ENCODE data around the gene XRCC5. TPM values are rescaled to one million over a fixed set of nuclear protein-coding genes. Genes with fewer than 3 reads are reported as not detected.

The XRCC5 gene
- total RNA-seq, 1 experiment from 2014 or later, result 534 TPM

- CTCF ChIA-PET, result interaction anchor here (0.6 kb wide), 1 partner anchor 169 kb away, joined by 4 read pairs; no protein-coding TSS in a partner anchor
- Histone ChIP-seq H3K4me3 (ENCODE audit: low read depth, low read length, poor library complexity, severe bottlenecking) (no peak overlapping the region), H3K36me3 (ENCODE audit: insufficient read depth, low read length, poor library complexity, severe bottlenecking) (peaks cover 88% of the 10 kb centered on the region), H3K4me1 (ENCODE audit: insufficient read depth, low read length, poor library complexity, severe bottlenecking) (peaks cover 1% of the 10 kb centered on the region), H3K27ac (ENCODE audit: low read depth, low read length, poor library complexity, severe bottlenecking) (no peak overlapping the region), H3K9me3 (ENCODE audit: low read depth, low read length, poor library complexity, severe bottlenecking) (no peaks in the 10 kb centered on the region), H3K27me3 (replicated peaks; ENCODE audit: insufficient read depth, low read depth, low read length, poor library complexity) (no peaks in the 10 kb centered on the region)
- TF ChIP-seq EZH2 (IDR thresholded peaks at IDR 0.05; ENCODE audit: borderline replicate concordance, low read depth, low read length, poor library complexity, severe bottlenecking) (no peak), CTCF (conservative IDR thresholded peaks at IDR 0.05; ENCODE audit: low read depth, low read length) (no peak)
- DNase-seq (ENCODE audit: low spot score), result no peak
- intact Hi-C loops (cut with micrococcal nuclease; ENCODE audit: unreplicated experiment), result no loop called here
- BruUV-seq (replicated peaks), result no TSS peak
- POLR2A ChIA-PET (ENCODE audit: low non-redundant PET), result no interaction called here
These were observed 85.4 kb downstream of the XRCC5 start for GRCh38 chr2:216194561-216194960.

GRCh38 chr2:216195565-216196029 is 86.4 kb downstream of the XRCC5 start:
- H3K27ac ChIP-seq (ENCODE audit: low read depth, low read length, poor library complexity, severe bottlenecking), result no peak overlapping the region
- POLR2A ChIA-PET (ENCODE audit: low non-redundant PET), result no interaction called here
- intact Hi-C loops (cut with micrococcal nuclease; ENCODE audit: unreplicated experiment), result no loop called here

GRCh38 chr2:216201692-216202306 is 92.7 kb downstream of the XRCC5 start:
- Histone ChIP-seq H3K27ac (ENCODE audit: low read depth, low read length, poor library complexity, severe bottlenecking) (no peak overlapping the region), H3K4me3 (ENCODE audit: low read depth, low read length, poor library complexity, severe bottlenecking) (no peak overlapping the region), H3K27me3 (replicated peaks; ENCODE audit: insufficient read depth, low read depth, low read length, poor library complexity) (no peaks in the 10 kb centered on the region), H3K9me3 (ENCODE audit: low read depth, low read length, poor library complexity, severe bottlenecking) (no peaks in the 10 kb centered on the region), H3K36me3 (ENCODE audit: insufficient read depth, low read length, poor library complexity, severe bottlenecking) (peaks cover 92% of the 10 kb centered on the region), H3K4me1 (ENCODE audit: insufficient read depth, low read length, poor library complexity, severe bottlenecking) (no peaks in the 10 kb centered on the region)
- no peak for TF ChIP-seq CTCF (conservative IDR thresholded peaks at IDR 0.05; ENCODE audit: low read depth, low read length)
- TF ChIP-seq EZH2 (IDR thresholded peaks at IDR 0.05; ENCODE audit: borderline replicate concordance, low read depth, low read length, poor library complexity, severe bottlenecking), result no peak
- CTCF ChIA-PET, result no interaction called here
- DNase-seq (ENCODE audit: low spot score), result no peak
- intact Hi-C loops (cut with micrococcal nuclease; ENCODE audit: unreplicated experiment), result no loop called here
- BruUV-seq (replicated peaks), result no TSS peak
- POLR2A ChIA-PET (ENCODE audit: low non-redundant PET), result no interaction called here

More at GRCh38 chr2:216195565-216196029, 86.4 kb downstream of the XRCC5 start:
- peak; percentile 15 for DNase-seq (ENCODE audit: low spot score)
- H3K9me3 ChIP-seq (ENCODE audit: low read depth, low read length, poor library complexity, severe bottlenecking), result no peaks in the 10 kb centered on the region
- CTCF ChIA-PET, result no interaction called here
- no TSS peak for BruUV-seq (replicated peaks)
- no peak for TF ChIP-seq EZH2 (IDR thresholded peaks at IDR 0.05; ENCODE audit: borderline replicate concordance, low read depth, low read length, poor library complexity, severe bottlenecking)
- no peaks in the 10 kb centered on the region for H3K4me1 ChIP-seq (ENCODE audit: insufficient read depth, low read length, poor library complexity, severe bottlenecking)
- no peak overlapping the region for H3K4me3 ChIP-seq (ENCODE audit: low read depth, low read length, poor library complexity, severe bottlenecking)
- H3K27me3 ChIP-seq (replicated peaks; ENCODE audit: insufficient read depth, low read depth, low read length, poor library complexity), result no peaks in the 10 kb centered on the region
- peaks cover 88% of the 10 kb centered on the region for H3K36me3 ChIP-seq (ENCODE audit: insufficient read depth, low read length, poor library complexity, severe bottlenecking)
